Measurements from ENCODE around the gene SLC13A5. TPM values are rescaled to one million over a fixed set of nuclear protein-coding genes. Genes with fewer than 3 reads are reported as not detected.

Gene SLC13A5
- total RNA-seq, 1 donor from 2014 or later: 0.54 TPM

DNA sequence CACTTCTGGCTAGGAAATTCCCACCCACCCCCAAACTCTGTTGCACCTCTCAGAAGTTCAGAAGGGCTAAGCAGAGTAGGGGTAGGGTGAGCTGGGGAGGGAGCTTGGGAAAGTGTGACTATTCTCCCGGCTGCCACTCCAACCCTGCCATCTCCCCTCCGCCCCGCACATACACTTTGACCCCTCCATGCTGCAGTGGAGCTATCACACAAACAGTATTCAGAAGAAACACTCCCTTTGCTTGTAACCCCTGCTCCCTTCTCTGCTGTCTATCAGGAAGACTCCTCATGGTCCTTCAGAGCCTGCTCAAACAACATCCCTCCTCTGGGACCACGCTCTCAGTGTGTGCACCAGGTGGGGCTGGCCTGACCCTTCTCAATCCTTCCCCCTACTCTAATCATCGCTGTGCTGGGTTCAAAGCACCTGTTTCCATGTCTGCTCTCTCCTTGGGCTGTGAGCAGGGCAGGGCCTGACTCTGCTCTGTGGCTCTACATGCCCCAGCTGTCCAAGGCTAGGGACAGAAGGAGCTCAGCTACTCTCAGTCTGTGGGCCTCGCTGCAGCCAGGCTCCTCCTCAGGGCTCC is 8.6 kb downstream of the SLC13A5 start:
- Mint-ChIP-seq H3K36me3 (ENCODE audit: low read depth) (no peaks in the 10 kb centered on the region), H3K4me1 (no peaks in the 10 kb centered on the region), H3K9me3 (no peaks in the 10 kb centered on the region), H3K27me3 (ENCODE audit: low read depth) (peaks cover 24% of the 10 kb centered on the region), H3K27ac (ENCODE audit: unreplicated experiment) (no peak overlapping the region), H3K4me3 (no peak overlapping the region)
- no peak for DNase-seq (ENCODE audit: low read depth, low spot score)
- TF ChIP-seq CTCF (conservative IDR thresholded peaks at IDR 0.05): no peak

DNA sequence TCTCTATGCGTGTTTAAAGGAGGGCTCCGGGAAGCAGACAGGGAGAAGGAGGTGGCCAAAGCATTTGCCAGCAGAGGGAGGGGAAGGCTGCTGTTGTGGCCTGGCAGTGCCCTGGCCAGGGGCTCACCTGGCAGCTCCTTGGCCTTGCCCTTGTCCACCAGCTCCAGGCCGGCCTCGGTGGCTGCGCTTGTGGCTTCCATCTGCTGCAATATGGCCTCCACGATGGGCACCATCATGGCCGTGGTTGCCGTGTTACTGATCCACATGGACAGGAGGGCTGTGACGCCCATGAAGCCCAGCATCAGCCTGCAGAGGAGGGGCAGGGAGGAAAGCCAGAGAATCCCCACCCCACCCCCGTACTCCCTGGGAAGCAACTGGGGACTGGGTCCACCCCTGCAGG is 9.4 kb downstream of the SLC13A5 start:
- TF ChIP-seq CTCF (conservative IDR thresholded peaks at IDR 0.05): no peak
- Mint-ChIP-seq H3K36me3 (ENCODE audit: low read depth) (no peaks in the 10 kb centered on the region), H3K4me1 (no peaks in the 10 kb centered on the region), H3K27me3 (ENCODE audit: low read depth) (peaks cover 21% of the 10 kb centered on the region), H3K27ac (ENCODE audit: unreplicated experiment) (no peak overlapping the region), H3K4me3 (no peak overlapping the region), H3K9me3 (no peaks in the 10 kb centered on the region)
- DNase-seq (ENCODE audit: low read depth, low spot score): no peak

- DNase-seq (ENCODE audit: low read depth, low spot score): no peak
- Mint-ChIP-seq H3K36me3 (ENCODE audit: low read depth) (no peaks in the 10 kb centered on the region), H3K27ac (ENCODE audit: unreplicated experiment) (no peak overlapping the region), H3K4me1 (no peaks in the 10 kb centered on the region), H3K27me3 (ENCODE audit: low read depth) (peaks cover 15% of the 10 kb centered on the region), H3K9me3 (no peaks in the 10 kb centered on the region), H3K4me3 (no peak overlapping the region)
- no peak for TF ChIP-seq CTCF (conservative IDR thresholded peaks at IDR 0.05)
Observed at GRCh38 chr17:6702567-6703215, 10.5 kb downstream of the SLC13A5 start.

GRCh38 chr17:6701719-6702118 is 11.4 kb downstream of the SLC13A5 start:
- Mint-ChIP-seq H3K27me3 (ENCODE audit: low read depth) (peaks cover 8% of the 10 kb centered on the region), H3K9me3 (no peaks in the 10 kb centered on the region), H3K27ac (ENCODE audit: unreplicated experiment) (no peak overlapping the region), H3K4me3 (no peak overlapping the region), H3K4me1 (no peaks in the 10 kb centered on the region), H3K36me3 (ENCODE audit: low read depth) (no peaks in the 10 kb centered on the region)
- DNase-seq (ENCODE audit: low read depth, low spot score): peak; percentile 58
- TF ChIP-seq CTCF (conservative IDR thresholded peaks at IDR 0.05): peak; percentile 50

GRCh38 chr17:6700948-6701307 is 12.2 kb downstream of the SLC13A5 start:
- Mint-ChIP-seq H3K36me3 (ENCODE audit: low read depth) (no peaks in the 10 kb centered on the region), H3K4me3 (no peak overlapping the region), H3K27ac (ENCODE audit: unreplicated experiment) (no peak overlapping the region), H3K4me1 (no peaks in the 10 kb centered on the region), H3K27me3 (ENCODE audit: low read depth) (peaks cover 8% of the 10 kb centered on the region), H3K9me3 (no peaks in the 10 kb centered on the region)
- no peak for TF ChIP-seq CTCF (conservative IDR thresholded peaks at IDR 0.05)
- DNase-seq (ENCODE audit: low read depth, low spot score): no peak
